GM19467 (cell line): Measurements from ENCODE around the gene POLR2J2.
"Not testable (repeated sequence)": the region's sequence is repeated elsewhere in the genome, so short reads cannot be mapped to it uniquely, and the experiment has no call there.

Source experiments
- ATAC-seq: cut with Tn5 transposase; IDR thresholded peaks from one replicate; pipeline ENCODE4 v1.9.1; 2021; ENCODE audit warnings: mild to moderate bottlenecking, moderate library complexity; ENCODE audit not compliant: unreplicated experiment

The POLR2J2 gene

DNA sequence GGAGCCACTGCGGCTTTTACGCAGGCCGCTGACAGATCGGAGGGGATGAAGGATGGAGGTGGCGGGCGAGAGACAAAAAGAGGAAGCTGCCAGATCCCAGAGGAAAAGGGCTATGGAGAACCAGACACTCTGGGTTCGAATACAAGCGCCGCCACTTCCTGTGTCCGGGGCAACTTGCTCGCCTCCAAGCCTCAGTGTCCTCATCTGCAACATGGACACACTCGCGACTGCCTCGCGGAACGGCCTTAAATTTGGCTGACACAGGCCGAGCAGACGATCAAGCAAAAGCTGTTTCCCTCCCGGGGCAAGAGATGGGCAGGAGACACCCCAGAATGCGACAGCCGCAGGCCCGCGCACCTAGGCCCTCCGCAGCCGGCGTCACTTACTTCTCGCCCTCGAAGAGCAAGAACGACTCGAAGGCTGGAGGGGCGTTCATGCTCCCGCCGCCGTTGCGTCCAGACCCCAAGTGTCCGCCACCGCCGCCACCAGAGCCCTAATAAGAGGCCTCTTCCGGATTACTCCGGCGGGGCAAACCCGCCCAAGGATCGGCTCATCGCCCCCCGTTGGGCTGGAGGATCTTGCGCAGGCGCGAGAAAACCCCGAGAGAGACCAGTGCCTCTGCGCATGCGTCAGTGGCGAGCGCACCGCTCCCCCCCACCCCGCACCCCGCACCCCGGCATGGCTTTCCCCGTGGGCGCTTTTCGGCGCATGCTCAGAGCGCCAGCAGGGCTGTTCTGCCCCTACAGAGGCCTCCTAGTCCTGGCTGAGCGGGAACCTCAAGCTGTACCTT lies at the start of gene POLR2J2:
TSS of gene POLR2J2 (minus strand) at position 498 of the 790 bp plus-strand sequence. CDS start at position 436, 62 bp downstream.
- peak; percentile 70 for ATAC-seq

- ATAC-seq: not testable (repeated sequence)
These were observed 47.0 kb upstream of the POLR2J2 start for GRCh38 chr7:102718491-102718890.

GRCh38 chr7:102715718-102716117 lies 44.3 kb upstream of the POLR2J2 start:
- not testable (repeated sequence) for ATAC-seq

- ATAC-seq: not testable (repeated sequence)
These were observed 43.5 kb upstream of the POLR2J2 start for GRCh38 chr7:102714774-102715522.

GRCh38 chr7:102713691-102714080 lies 42.2 kb upstream of the POLR2J2 start:
- ATAC-seq: peak; percentile 69

DNA sequence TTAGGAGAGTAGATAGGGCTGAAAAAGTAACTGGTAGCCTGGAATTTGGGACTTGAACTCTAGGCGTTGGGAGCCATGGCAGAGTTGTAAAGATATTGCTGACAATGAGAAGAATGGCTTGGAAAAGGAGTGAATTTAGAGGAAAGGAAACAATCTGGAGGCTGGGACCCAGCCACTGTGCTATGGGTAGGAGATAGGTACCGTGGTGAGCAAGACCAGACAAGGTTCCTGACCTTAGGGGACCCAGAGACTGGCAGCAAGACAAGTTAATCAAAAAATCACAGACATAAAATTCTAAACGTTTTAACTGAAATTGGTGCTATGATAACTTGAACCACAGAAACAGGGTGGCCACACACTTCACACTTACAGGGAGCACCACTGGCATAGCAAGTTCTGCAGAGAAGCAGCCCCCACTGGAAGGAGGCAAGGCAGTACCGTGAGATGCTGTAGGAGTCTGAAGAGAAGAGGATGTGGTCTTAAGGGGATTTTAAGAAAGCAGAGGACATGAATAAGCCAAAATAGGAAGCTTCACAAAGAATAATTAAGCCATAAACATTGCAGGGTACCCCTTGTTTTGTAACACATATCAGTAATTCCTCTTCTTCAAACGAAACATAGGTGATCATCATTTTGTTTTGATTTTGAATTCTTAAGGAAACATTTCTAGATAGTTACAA lies 41.7 kb upstream of the POLR2J2 start:
- ATAC-seq: peak; percentile 53

DNA sequence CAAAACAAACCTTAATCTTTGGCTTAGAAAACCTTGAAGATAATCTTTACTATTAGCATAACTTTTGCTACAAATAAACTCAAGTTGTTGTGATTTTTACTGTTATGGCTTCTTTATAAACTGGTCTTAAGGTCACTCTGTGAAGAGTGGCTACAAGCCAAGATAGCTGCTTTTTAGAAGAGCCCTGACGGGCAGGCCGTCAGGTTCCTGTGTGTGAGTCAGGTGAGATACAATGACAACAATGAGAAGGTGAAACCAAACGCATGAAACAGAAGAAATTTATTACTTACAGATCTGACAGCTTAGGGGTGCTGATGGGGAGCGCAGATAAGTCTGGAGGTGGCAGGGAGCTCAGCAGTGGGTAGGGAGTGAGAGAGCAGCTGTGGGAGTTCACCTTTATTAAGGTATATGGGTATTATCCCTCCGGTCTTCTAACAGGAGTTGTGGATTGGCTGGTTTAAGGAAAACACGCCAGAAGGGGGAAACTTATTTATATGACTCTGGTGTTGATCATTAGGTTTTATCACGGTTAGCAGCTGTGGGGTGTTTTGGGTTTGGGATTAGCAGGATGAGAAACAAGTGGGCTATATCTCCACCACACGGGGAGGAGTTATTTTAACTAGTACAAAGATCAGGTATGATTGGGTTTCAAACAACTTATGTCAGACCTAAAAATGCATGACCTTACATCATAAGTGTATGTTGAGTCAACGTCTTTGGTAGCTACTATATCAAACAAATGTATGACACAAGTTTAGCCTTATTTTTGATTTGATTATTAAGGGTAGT lies 27.7 kb upstream of the POLR2J2 start:
- ATAC-seq: not testable (repeated sequence)

DNA sequence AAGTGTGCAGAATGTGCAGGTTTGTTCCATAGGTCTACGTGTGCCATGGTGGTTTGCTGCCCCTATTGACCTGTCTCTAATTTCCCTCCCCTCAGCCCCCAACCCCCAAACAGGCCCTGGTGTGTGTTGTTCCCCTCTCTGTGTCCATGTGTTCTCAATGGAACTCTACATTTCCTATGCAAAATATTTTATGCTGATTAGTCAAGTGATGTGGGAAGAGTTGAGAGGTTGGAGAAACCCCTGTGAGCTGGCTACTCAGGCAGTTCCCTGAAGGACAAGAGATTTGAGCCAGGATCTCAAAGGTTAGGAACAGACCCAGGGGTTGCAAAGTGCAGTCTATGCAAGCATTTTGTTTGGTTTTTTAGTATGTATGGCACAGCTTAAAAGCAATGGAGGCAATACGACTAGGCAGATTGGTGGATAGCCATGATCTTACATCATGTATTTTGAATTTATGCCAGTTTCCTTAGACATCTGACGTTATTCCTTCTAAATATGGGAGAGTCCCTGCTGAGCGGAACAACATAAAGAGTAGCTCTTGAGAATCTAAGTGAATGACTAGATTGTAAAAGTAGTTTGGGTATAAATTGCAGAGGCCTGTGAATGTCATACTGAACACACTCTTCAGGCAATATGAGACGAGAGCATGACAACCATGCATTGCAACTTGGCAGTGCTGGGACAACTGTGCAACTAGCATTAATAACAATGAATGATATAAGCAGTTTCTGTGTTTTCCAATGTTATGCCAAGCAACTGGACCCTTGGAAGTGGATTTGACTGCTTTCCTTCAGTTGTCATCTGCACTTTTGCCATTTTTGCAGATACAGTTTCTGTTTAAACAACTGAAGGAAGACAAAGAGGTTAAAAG lies 26.4 kb upstream of the POLR2J2 start:
- not testable (repeated sequence) for ATAC-seq

DNA sequence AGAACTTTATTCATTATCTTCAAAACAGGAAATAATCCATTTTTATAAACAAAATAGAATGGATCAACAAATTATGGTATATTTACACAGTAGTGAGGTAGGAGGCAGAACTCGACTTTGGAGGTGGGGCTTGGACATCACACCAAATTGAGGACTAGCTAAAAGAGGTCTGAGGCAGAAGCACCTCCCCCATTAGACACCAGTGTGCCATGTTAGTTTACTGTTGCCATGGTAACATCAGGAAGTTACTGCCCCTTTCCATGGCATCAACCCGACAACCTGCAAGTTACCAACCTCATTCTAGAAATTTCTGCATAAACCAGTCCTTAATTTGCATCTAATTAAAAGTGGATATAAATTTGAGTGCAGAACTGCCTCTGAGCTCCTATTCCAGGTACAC lies 24.5 kb upstream of the POLR2J2 start:
- not testable (repeated sequence) for ATAC-seq

DNA sequence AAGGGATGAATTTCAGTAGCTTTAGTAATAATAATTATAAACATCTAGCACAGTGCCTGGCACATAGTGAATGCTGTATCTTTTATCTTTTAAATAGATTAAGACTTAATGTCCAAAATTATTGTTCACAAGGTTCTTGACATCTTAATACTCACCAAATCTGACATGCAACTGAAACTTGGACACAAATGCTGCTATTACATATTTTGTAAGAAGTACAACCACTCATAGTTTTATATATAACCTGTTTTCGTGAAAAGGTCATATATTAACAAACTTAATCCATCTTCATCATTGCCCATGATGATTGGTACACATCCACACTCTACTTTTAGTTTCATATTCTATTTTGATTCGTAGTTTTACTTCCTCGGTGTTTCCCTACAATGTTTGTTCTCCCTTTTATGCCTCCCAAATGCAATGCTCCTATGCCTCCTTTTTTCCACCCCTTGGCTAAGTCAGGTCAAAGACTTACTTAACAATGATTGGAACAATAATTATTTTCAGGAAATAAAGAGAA lies 23.6 kb upstream of the POLR2J2 start:
- ATAC-seq: peak; percentile 68

- not testable (repeated sequence) for ATAC-seq
These were observed 22.5 kb upstream of the POLR2J2 start for GRCh38 chr7:102694008-102694407.

DNA sequence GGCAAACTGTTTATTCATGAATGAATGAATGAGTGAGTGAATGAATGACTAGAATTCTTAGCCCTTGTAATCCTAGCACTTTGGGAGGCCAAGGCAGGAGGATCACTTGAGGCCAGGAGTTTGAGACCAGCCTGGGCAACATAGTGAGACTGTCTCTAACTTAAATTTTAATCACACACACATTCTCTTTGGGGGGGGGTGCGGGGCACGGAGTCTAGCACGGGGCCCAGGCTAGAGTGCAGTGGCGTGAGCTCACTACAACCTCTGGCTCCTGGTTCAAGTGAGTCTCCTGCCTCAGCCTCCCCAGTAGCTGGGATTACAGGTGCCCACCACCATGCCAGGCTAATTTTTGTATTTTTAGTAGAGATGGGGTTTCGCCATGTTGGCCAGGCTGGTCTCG lies 19.1 kb upstream of the POLR2J2 start:
- ATAC-seq: not testable (repeated sequence)

DNA sequence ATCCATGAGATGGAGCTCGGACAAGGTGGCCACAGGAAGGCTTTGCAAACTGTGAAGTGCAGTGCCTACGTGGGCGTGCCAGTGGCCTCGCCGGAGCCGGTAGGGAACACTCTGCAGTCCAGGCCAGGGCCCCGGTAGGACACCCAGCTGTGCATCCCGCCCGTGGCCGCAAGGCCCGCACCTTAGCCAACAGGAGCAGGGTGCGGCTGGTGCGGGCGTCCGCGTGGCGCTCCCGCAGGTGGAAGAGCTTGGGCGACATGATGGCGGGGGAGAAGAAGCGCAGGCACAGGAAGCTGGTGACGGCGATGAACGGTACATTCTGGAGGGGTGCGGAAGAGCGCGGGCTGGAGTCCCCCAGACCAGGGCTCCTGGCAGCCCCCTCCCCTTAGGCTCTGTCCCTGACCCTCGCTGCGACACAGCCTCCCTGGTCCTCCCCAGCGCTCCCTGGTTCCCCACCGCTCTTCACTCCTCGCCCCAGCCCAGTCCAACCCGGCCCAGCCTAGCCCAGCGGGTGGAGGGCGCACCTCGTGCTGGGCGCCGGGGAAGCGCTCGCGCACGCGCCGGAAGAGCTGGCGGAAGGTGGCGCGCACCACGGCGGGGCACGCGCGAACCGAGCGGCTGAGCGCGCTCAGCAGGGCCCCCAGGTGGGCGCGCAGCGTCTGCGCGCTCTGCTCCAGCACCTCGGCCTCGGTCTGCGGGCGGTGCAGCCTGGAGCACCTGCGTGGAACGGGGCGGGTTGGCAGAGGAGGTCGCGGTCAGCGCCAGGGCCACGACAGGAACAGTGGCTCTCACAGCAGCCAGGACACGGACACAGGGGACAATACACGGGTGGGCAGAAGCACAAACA lies 18.2 kb upstream of the POLR2J2 start:
- ATAC-seq: peak; percentile 76

- ATAC-seq: peak; percentile 54
These were observed 17.0 kb upstream of the POLR2J2 start for GRCh38 chr7:102688299-102689036.

- not testable (repeated sequence) for ATAC-seq
These were observed 11.1 kb upstream of the POLR2J2 start for GRCh38 chr7:102682560-102682959.

DNA sequence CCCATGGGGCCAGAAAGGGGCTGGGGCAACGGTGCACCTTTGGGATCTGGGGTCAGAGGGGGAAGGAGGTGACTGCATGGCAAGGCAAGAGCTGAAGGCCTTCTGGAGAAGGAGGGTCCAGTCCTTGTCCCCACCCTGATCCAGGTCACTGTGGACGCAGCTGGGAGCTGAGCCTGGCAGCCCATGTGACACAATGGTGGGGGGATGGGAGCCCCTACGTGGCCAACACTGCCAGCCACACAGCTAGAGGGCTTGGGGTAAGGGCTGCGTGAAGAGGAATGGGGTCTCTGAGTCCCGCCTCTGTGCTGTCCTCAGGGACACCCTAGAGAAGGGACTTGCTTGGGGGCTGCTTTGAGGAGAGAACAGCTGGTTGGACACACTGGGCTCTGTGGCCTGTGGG lies 9.3 kb upstream of the POLR2J2 start:
- not testable (repeated sequence) for ATAC-seq

- ATAC-seq: not testable (repeated sequence)
These were observed 4.1 kb upstream of the POLR2J2 start for GRCh38 chr7:102675545-102675944.
